GM21723 (cell line): ENCODE measurements around the gene TECR.
A peak's percentile ranks its signal among the peaks of the same experiment; 100 is the strongest.
"Not testable (repeated sequence)": the region's sequence is repeated elsewhere in the genome, so short reads cannot be mapped to it uniquely, and the experiment has no call there.

Experiments used
- ATAC-seq: cut with Tn5 transposase; IDR thresholded peaks from one replicate; pipeline ENCODE4 v1.9.1; 2021; ENCODE audit warnings: mild to moderate bottlenecking, moderate library complexity; ENCODE audit not compliant: unreplicated experiment

Gene TECR

GRCh38 chr19:14580623-14581237 is 51.3 kb downstream of the TECR start:
- no peak for ATAC-seq

- no peak for ATAC-seq
Measured at GRCh38 chr19:14582894-14583340, 53.5 kb downstream of the TECR start, which contains the start of gene CLEC17A. Gene CLEC17A, plus strand, starts transcription at chr19:14583084. Its CDS starts 77 bp downstream, at chr19:14583161.

- ATAC-seq: not testable (repeated sequence)
Measured at GRCh38 chr19:14584372-14584771, 55.0 kb downstream of the TECR start.

GRCh38 chr19:14585187-14585586 is 55.8 kb downstream of the TECR start:
- ATAC-seq: peak; percentile 69

GRCh38 chr19:14589433-14589832 is 60.0 kb downstream of the TECR start:
- ATAC-seq: not testable (repeated sequence)

GRCh38 chr19:14595558-14595957 is 66.2 kb downstream of the TECR start:
- no peak for ATAC-seq

GRCh38 chr19:14599548-14600147 is 70.3 kb downstream of the TECR start:
- no peak for ATAC-seq

GRCh38 chr19:14603990-14604387 is 74.6 kb downstream of the TECR start:
- peak; percentile 72 for ATAC-seq

GRCh38 chr19:14606627-14607026 is 77.2 kb downstream of the TECR start:
- no peak for ATAC-seq

- no peak for ATAC-seq
Measured at GRCh38 chr19:14611051-14611450, 81.7 kb downstream of the TECR start.

GRCh38 chr19:14612242-14612641 is 82.8 kb downstream of the TECR start:
- ATAC-seq: not testable (repeated sequence)

- no peak for ATAC-seq
Measured at GRCh38 chr19:14612657-14613056, 83.3 kb downstream of the TECR start.

GRCh38 chr19:14613399-14614098 is 84.2 kb downstream of the TECR start:
- not testable (repeated sequence) for ATAC-seq

GRCh38 chr19:14614099-14614412 is 84.7 kb downstream of the TECR start:
- ATAC-seq: no peak
